K562 (cell line): ENCODE measurements around the gene USHBP1. TPM values are rescaled to one million over a fixed set of nuclear protein-coding genes. Genes with fewer than 3 reads are reported as not detected.

ENCODE experiments used
- ATAC-seq: fragments of 200-7000 bp; cut with Tn5 transposase; 3 replicates; pipeline ENCODE4 v1.9.1; 2020; ENCODE audit warnings: moderate library complexity
- BruUV-seq: library from RNA; stranded (reverse); fragments of 400-500 nt; replicated peaks from 2 replicates; lab custom pipeline; 2021; lab: Mats Ljungman, UMichigan
- CTCF ChIA-PET: fragments of 300-600 bp; formaldehyde crosslinking; extraction: SDS; loops from one replicate; lab custom pipeline; 2021; ENCODE audit warnings: low intra/inter-chr PET ratio; lab: Yijun Ruan, JAX
- POLR2A ChIA-PET: fragments of 300-600, 350-650 bp; sonication (Branson Sonifier 250); formaldehyde crosslinking; extraction: SDS; loops from one replicate; lab custom pipeline; 2021; ENCODE audit warnings: antibody characterized with exemption, inconsistent platforms; lab: Yijun Ruan, JAX
- DNase-seq, 4 experiments: peaks; one replicate each; pipeline versions ENCODE4 v3.0.0 to v3.0.0-alpha.2; 2011 to 2018; ENCODE audit warnings: low spot score in 3 of 4, mixed read lengths in 3 of 4; ENCODE audit errors: extremely low read depth in 1 of 4
- FAIRE-seq: peaks from 2 replicates; lab custom pipeline; 2011; peaks lifted over from hg19 to GRCh38; lab: Jason Lieb, UNC
- H2AFZ ChIP-seq: 2 replicates; pipeline ENCODE4 v1.6.0; 2011; ENCODE audit warnings: low read depth, low read length, control low read depth, inconsistent platforms
- H3K27ac ChIP-seq: fragments of 200-600 bp; 3 replicates; pipeline ENCODE4 v1.8.0; 2011; ENCODE audit warnings: low read depth, mild to moderate bottlenecking, control low read depth, inconsistent platforms, low read length, moderate library complexity, mixed read lengths; ENCODE audit errors: extremely low read depth
- H3K27me3 ChIP-seq, 2 experiments: fragments of 300-600 bp in 1 of 2; 2 replicates in 1 of 2; 3 replicates in 1 of 2; pipeline versions ENCODE4 v1.6.0 to v1.8.0; 2011; ENCODE audit warnings: inconsistent platforms in 2 of 2, low read length in 2 of 2, mild to moderate bottlenecking in 1 of 2, mixed read lengths in 1 of 2, moderate library complexity in 1 of 2; ENCODE audit not compliant: control insufficient read depth in 2 of 2, insufficient read depth in 2 of 2
- H3K36me3 ChIP-seq: fragments of 300-600 bp; 3 replicates; pipeline ENCODE4 v1.8.0; 2011; ENCODE audit warnings: mild to moderate bottlenecking, low read length, inconsistent platforms; ENCODE audit not compliant: control insufficient read depth, insufficient read depth
- H3K4me1 ChIP-seq, 2 experiments: fragments of 200-600 bp in 1 of 2; replicated peaks in 1 of 2; 2 replicates in 1 of 2; 3 replicates in 1 of 2; pipeline versions ENCODE4 v1.5.1 to v1.8.0; 2011; ENCODE audit warnings: inconsistent platforms in 2 of 2, low read length in 2 of 2, mild to moderate bottlenecking in 1 of 2, mixed read lengths in 1 of 2, moderate library complexity in 1 of 2; ENCODE audit not compliant: control insufficient read depth in 2 of 2, insufficient read depth in 2 of 2
- H3K4me2 ChIP-seq: 2 replicates; pipeline ENCODE4 v1.6.1; 2011; ENCODE audit warnings: low read length, control low read depth, inconsistent platforms, mixed read lengths; ENCODE audit not compliant: insufficient read depth
- H3K4me3 ChIP-seq: fragments of 200-600 bp; sonication (generic), shearing (Covaris generic); 2 replicates; pipeline ENCODE4 v1.5.1; 2016; ENCODE audit warnings: control low read depth, inconsistent platforms
- H3K79me2 ChIP-seq: fragments of 200-600 bp; 3 replicates; pipeline ENCODE4 v1.8.0; 2011; ENCODE audit warnings: low read length, inconsistent platforms; ENCODE audit not compliant: control insufficient read depth, insufficient read depth
- H3K9ac ChIP-seq, 2 experiments: 2 replicates each; pipeline versions ENCODE4 v1.6.0 to v1.6.1; 2011; ENCODE audit warnings: low read depth in 2 of 2, low read length in 2 of 2, control low read depth in 1 of 2, inconsistent platforms in 1 of 2, mild to moderate bottlenecking in 1 of 2, mixed read lengths in 1 of 2; ENCODE audit not compliant: insufficient read depth in 1 of 2
- H3K9me1 ChIP-seq: one replicate; pipeline ENCODE4 v1.6.0; 2011; ENCODE audit warnings: inconsistent platforms, mild to moderate bottlenecking, low read length, moderate library complexity; ENCODE audit not compliant: control insufficient read depth, insufficient read depth
- H3K9me3 ChIP-seq: replicated peaks from 2 replicates; pipeline ENCODE4 v1.5.1; 2011; ENCODE audit warnings: low read depth, low read length, inconsistent platforms; ENCODE audit not compliant: control insufficient read depth, insufficient read depth
- H4K20me1 ChIP-seq: replicated peaks from 2 replicates; pipeline ENCODE4 v1.6.1; 2011; ENCODE audit warnings: low read length, inconsistent platforms, mixed read lengths; ENCODE audit not compliant: control insufficient read depth, insufficient read depth
- KLF1 ChIP-seq: fragments of 450-650 bp; IDR thresholded peaks from 2 replicates; pipeline ENCODE4 v1.6.1; 2016; ENCODE audit warnings: missing genetic modification characterization, missing compliant biosample characterization
- MECOM ChIP-seq: fragments of 250-450 bp; sonication (Bioruptor Pico); IDR thresholded peaks from 2 replicates; pipeline ENCODE4 v1.8.0; 2022; ENCODE audit warnings: inconsistent platforms
- NFRKB ChIP-seq: fragments of 450-650 bp; IDR thresholded peaks from 2 replicates; pipeline ENCODE4 v1.6.1; 2016; ENCODE audit warnings: low read depth
- SIN3B ChIP-seq: fragments of 450-650 bp; IDR thresholded peaks from 2 replicates; pipeline ENCODE4 v1.6.1; 2017; ENCODE audit warnings: low read depth, mild to moderate bottlenecking, moderate library complexity
- SP2 ChIP-seq: IDR thresholded peaks from 2 replicates; pipeline ENCODE4 v1.6.1; 2011; ENCODE audit warnings: mild to moderate bottlenecking, low read depth, low read length, moderate library complexity; ENCODE audit not compliant: poor library complexity, severe bottlenecking; ENCODE audit errors: extremely low read depth
- ZNF140 ChIP-seq: fragments of 250-450 bp; sonication (Bioruptor Pico); IDR thresholded peaks from 2 replicates; pipeline ENCODE4 v1.8.0; 2021; ENCODE audit warnings: moderate library complexity, mild to moderate bottlenecking, inconsistent platforms
- ZSCAN32 ChIP-seq: fragments of 450-650 bp; formaldehyde crosslinking; IDR thresholded peaks from 2 replicates; pipeline ENCODE4 v1.4.0; 2020; ENCODE audit warnings: mild to moderate bottlenecking, moderate library complexity
- WGBS: fragments of 100-300 bp; shearing (Covaris generic); methylation state at CpG from one replicate; pipeline ENCODE4 v1.1.6; 2016; ENCODE audit warnings: low coverage, mixed read lengths; ENCODE audit not compliant: insufficient coverage; ENCODE audit errors: missing lambda C conversion rate; 5-methylcytosine and 5-hydroxymethylcytosine counted together
- in situ Hi-C: fragments of 300-500 bp; cut with MboI; formaldehyde crosslinking; loops from 4 replicates; pipeline ENCODE4 v1.15.0; 2018; ENCODE audit warnings: inconsistent platforms, mixed read lengths
- intact Hi-C: fragments of 100-400 bp; cut with micrococcal nuclease; formaldehyde crosslinking; loops from 2 replicates; pipeline ENCODE4 v1.14.2; 2022
- polyA plus RNA-seq, 8 experiments: library from polyadenylated mRNA; depleted of rRNA in 4 of 8; stranded (reverse) in 5 of 8; unstranded in 3 of 8; fragments of >200 nt; fragmentation: Nextera tagmentation in 2 of 8; fragmentation: Illumina TruSeq in 1 of 8; extraction: Ambion mirVana in 2 of 8; extraction: Trizol in 1 of 8; gene quantifications; 2 replicates each; pipeline versions ENCODE4 v1.2.1 to v1.2.3, GENCODE V29; 2011 to 2014; ENCODE audit warnings: inconsistent platforms in 1 of 8, missing spikeins in 1 of 8
- total RNA-seq, 7 experiments: library from RNA; depleted of rRNA in 6 of 7; stranded (reverse); fragments of >200 nt in 6 of 7; fragmentation: Illumina TruSeq in 2 of 7; extraction: Trizol in 2 of 7; gene quantifications; 2 replicates each; pipeline versions ENCODE4 v1.2.1 to v1.2.3, GENCODE V29; 2011 to 2021; ENCODE audit warnings: low replicate concordance in 1 of 7
- TF ChIP-seq, protein P1 (sequence below): fragments of 250-450 bp; sonication (Bioruptor Pico); IDR thresholded peaks from 2 replicates; pipeline ENCODE4 v1.8.0; 2022; ENCODE audit warnings: inconsistent platforms, mild to moderate bottlenecking, moderate library complexity, borderline replicate concordance
- TF ChIP-seq, protein P2 (sequence below): sonication (generic); formaldehyde crosslinking; IDR thresholded peaks from 2 replicates; pipeline ENCODE4 v1.8.0; 2023; ENCODE audit warnings: mild to moderate bottlenecking, missing genetic modification reagents
- TF ChIP-seq, protein P3 (sequence below): fragments of 250-450 bp; sonication (Bioruptor Pico); IDR thresholded peaks from 2 replicates; pipeline ENCODE4 v1.8.0; 2021; ENCODE audit warnings: mild to moderate bottlenecking, moderate library complexity
- TF ChIP-seq, protein P4 (sequence below): sonication (generic); formaldehyde crosslinking; IDR thresholded peaks from 2 replicates; pipeline ENCODE4 v1.8.0; 2022; ENCODE audit warnings: mild to moderate bottlenecking, low read depth, missing genetic modification reagents

Gene USHBP1
- total and polyA plus RNA-seq, 9 of the 15 experiments (the other 6 are each of a cell fraction or from before 2014, with no cell fraction given), result 0.03 to 0.10 (median 0.05) TPM; not detected in 5

DNA sequence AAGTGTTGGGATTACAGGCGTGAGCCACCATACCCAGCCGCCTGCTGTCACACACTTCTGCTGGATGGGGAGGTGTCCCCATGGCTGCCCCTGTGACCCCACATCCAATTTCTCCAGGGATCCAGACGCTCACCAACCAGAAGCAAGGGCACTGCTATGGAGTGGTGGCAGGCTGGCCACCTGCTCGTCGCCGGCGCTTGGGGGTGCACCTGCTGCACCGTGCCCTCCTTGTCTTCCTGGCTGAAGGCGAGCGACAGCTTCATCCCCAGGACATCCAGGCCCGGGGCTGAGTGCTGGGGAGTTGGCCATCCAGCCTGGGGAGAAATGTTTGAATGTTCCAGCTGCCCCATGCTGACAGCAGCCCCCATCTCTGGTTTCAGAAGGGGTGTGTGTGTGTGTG, 21.7 kb upstream of the USHBP1 start:
- Histone ChIP-seq H2AFZ (no peak overlapping the region; the same call in 1 of the 2 replicates), H3K36me3 (peaks cover 13% of the 10 kb centered on the region; the same call in 1 of the 3 replicates), H3K79me2 (peaks cover 5% of the 10 kb centered on the region; the same call in 2 of the 3 replicates), H3K9ac (peak overlapping the region in 1 of 2 experiments; percentile 82; a peak in 2 of 4 replicates), H3K27ac (no peak overlapping the region; the same call in 2 of the 3 replicates), H3K4me3 (no peak overlapping the region), H3K27me3 (no peaks in the 10 kb centered on the region), H3K9me3 (no peaks in the 10 kb centered on the region), H4K20me1 (peaks cover 6% of the 10 kb centered on the region; the same call in 1 of the 2 replicates), H3K4me1 (peaks cover 2 to 40% of the 10 kb centered on the region in 2 experiments; a peak in 4 of 5 replicates), H3K9me1 (no peaks in the 10 kb centered on the region), H3K4me2 (no peak overlapping the region)
- DNase-seq (no peak), ATAC-seq (no peak), FAIRE-seq (no peak)
- in situ Hi-C loops, result loop anchor here (5.0 kb wide), 1 partner anchor 214 kb away; no protein-coding TSS in a partner anchor
- BruUV-seq, result no TSS peak
- no peak for TF ChIP-seq SP2
- TF ChIP-seq KLF1 (tag), result no peak
- TF ChIP-seq ZSCAN32 (CRISPR knock-in tag), result no peak
- TF ChIP-seq, protein P1, sequence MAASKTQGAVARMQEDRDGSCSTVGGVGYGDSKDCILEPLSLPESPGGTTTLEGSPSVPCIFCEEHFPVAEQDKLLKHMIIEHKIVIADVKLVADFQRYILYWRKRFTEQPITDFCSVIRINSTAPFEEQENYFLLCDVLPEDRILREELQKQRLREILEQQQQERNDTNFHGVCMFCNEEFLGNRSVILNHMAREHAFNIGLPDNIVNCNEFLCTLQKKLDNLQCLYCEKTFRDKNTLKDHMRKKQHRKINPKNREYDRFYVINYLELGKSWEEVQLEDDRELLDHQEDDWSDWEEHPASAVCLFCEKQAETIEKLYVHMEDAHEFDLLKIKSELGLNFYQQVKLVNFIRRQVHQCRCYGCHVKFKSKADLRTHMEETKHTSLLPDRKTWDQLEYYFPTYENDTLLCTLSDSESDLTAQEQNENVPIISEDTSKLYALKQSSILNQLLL (CRISPR knock-in tag), result no peak
- TF ChIP-seq SIN3B, result no peak
- TF ChIP-seq, protein P2, sequence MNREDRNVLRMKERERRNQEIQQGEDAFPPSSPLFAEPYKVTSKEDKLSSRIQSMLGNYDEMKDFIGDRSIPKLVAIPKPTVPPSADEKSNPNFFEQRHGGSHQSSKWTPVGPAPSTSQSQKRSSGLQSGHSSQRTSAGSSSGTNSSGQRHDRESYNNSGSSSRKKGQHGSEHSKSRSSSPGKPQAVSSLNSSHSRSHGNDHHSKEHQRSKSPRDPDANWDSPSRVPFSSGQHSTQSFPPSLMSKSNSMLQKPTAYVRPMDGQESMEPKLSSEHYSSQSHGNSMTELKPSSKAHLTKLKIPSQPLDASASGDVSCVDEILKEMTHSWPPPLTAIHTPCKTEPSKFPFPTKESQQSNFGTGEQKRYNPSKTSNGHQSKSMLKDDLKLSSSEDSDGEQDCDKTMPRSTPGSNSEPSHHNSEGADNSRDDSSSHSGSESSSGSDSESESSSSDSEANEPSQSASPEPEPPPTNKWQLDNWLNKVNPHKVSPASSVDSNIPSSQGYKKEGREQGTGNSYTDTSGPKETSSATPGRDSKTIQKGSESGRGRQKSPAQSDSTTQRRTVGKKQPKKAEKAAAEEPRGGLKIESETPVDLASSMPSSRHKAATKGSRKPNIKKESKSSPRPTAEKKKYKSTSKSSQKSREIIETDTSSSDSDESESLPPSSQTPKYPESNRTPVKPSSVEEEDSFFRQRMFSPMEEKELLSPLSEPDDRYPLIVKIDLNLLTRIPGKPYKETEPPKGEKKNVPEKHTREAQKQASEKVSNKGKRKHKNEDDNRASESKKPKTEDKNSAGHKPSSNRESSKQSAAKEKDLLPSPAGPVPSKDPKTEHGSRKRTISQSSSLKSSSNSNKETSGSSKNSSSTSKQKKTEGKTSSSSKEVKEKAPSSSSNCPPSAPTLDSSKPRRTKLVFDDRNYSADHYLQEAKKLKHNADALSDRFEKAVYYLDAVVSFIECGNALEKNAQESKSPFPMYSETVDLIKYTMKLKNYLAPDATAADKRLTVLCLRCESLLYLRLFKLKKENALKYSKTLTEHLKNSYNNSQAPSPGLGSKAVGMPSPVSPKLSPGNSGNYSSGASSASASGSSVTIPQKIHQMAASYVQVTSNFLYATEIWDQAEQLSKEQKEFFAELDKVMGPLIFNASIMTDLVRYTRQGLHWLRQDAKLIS (CRISPR knock-in tag), result no peak
- TF ChIP-seq, protein P3, sequence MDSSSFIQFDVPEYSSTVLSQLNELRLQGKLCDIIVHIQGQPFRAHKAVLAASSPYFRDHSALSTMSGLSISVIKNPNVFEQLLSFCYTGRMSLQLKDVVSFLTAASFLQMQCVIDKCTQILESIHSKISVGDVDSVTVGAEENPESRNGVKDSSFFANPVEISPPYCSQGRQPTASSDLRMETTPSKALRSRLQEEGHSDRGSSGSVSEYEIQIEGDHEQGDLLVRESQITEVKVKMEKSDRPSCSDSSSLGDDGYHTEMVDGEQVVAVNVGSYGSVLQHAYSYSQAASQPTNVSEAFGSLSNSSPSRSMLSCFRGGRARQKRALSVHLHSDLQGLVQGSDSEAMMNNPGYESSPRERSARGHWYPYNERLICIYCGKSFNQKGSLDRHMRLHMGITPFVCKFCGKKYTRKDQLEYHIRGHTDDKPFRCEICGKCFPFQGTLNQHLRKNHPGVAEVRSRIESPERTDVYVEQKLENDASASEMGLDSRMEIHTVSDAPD, result no peak
- TF ChIP-seq, protein P4, sequence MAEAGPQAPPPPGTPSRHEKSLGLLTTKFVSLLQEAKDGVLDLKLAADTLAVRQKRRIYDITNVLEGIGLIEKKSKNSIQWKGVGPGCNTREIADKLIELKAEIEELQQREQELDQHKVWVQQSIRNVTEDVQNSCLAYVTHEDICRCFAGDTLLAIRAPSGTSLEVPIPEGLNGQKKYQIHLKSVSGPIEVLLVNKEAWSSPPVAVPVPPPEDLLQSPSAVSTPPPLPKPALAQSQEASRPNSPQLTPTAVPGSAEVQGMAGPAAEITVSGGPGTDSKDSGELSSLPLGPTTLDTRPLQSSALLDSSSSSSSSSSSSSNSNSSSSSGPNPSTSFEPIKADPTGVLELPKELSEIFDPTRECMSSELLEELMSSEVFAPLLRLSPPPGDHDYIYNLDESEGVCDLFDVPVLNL (CRISPR knock-in tag), result no peak
- TF ChIP-seq ZNF140 (CRISPR knock-in tag), result no peak
- no peak for TF ChIP-seq MECOM (CRISPR knock-in tag)
- no peak for TF ChIP-seq NFRKB
- 81% methylated on average over 11 of the region's 11 CpGs for WGBS
- POLR2A ChIA-PET, result no interaction called here
- CTCF ChIA-PET, result no interaction called here
- intact Hi-C loops, result no loop called here
